ENCODE results near the gene ANKRD52.

DNA sequence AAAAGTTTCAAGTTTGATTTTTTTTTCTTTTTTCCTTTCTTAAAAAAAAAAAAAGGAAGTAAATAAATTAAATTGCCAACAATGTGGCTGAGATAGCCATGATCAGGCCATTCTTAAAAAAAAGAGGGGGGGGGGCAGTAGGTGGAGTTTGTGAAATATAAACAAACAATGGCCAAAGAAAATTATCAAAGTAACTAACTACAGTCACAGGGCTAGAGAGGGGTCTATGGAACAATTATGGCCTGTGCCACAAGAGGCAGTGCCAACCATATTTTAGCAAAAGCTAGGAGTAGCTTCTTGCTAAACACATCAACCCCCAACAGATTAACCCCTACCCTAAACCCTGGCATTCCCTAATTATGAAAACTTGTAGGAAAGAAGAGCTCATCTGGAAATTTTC is 52.7 kb downstream of the ANKRD52 start:
- TF ChIP-seq ZNF274 (IDR thresholded peaks at IDR 0.05; ENCODE audit: low read depth, low read length) (no peak), SUZ12 (IDR thresholded peaks at IDR 0.05; ENCODE audit: extremely low read depth, insufficient read depth, insufficient read length) (no peak), YY1 (IDR thresholded peaks at IDR 0.05; ENCODE audit: insufficient read depth, insufficient read length) (no peak)

All from NT2/D1 (cell line).